ENCODE data around the gene CACNA2D3.

- TF ChIP-seq POLR2AphosphoS5 (IDR thresholded peaks at IDR 0.05; ENCODE audit: borderline replicate concordance, low read depth, low read length), result no peak
- no peak for TF ChIP-seq EZH2 (IDR thresholded peaks at IDR 0.05)
- no peak for TF ChIP-seq FOXP2 (optimal IDR thresholded peaks at IDR 0.05; ENCODE audit: control extremely low read depth, extremely low read length, insufficient read depth)
These were observed 11.8 kb downstream of the CACNA2D3 start for GRCh38 chr3:54134155-54134554.
